EH (cell line): ENCODE measurements around the gene FERMT3.

Experiments used
- DNase-seq: peaks from one replicate; pipeline ENCODE4 v3.0.0-alpha.2; 2015; ENCODE audit warnings: low read depth

FERMT3 gene

DNA sequence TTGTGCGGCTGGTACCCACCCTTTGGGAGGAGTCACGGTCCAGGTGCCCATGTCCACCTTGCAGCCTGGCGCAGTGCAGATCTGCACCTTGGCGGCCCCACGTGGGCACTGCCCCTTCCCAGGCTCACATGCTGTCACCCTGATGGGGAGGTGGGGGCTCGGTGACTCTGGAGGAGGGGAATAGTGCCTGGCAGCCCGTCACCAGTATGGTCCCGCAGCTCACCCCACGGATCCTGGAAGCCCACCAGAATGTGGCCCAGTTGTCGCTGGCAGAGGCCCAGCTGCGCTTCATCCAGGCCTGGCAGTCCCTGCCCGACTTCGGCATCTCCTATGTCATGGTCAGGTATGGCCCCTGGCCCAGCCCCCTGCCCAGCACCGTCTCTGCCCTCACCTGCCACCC lies 14.3 kb downstream of the FERMT3 start:
- no peak for DNase-seq

DNA sequence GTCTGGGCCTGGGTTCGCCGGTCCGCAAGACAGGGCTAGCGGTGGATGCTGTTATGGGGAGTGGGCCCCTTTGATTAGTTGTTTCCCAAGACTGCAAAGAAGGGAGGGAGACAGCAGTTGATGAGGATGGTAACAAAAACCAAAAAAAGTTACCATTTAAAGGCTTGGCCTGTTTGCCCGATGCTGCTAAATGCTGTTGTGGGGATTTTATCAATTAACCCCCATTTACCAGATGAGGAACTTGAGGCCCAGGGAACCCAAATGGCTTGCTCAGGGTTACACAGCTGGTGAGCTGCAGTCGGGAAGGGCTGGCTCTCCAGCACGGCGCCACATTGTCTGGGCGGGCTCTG lies 16.1 kb downstream of the FERMT3 start:
- no peak for DNase-seq

DNA sequence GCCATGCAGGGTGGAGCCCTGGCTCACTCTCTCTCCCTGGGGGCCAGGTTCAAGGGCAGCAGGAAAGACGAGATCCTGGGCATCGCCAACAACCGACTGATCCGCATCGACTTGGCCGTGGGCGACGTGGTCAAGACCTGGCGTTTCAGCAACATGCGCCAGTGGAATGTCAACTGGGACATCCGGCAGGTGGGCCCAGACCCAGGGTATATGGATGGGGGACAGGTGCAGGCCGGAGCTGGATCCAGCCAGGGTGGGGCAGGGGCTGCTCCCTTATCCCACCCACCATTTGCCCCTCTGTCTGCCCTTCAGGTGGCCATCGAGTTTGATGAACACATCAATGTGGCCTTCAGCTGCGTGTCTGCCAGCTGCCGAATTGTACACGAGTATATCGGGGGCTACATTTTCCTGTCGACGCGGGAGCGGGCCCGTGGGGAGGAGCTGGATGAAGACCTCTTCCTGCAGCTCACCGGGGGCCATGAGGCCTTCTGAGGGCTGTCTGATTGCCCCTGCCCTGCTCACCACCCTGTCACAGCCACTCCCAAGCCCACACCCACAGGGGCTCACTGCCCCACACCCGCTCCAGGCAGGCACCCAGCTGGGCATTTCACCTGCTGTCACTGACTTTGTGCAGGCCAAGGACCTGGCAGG lies 16.6 kb downstream of the FERMT3 start:
- DNase-seq: no peak

DNA sequence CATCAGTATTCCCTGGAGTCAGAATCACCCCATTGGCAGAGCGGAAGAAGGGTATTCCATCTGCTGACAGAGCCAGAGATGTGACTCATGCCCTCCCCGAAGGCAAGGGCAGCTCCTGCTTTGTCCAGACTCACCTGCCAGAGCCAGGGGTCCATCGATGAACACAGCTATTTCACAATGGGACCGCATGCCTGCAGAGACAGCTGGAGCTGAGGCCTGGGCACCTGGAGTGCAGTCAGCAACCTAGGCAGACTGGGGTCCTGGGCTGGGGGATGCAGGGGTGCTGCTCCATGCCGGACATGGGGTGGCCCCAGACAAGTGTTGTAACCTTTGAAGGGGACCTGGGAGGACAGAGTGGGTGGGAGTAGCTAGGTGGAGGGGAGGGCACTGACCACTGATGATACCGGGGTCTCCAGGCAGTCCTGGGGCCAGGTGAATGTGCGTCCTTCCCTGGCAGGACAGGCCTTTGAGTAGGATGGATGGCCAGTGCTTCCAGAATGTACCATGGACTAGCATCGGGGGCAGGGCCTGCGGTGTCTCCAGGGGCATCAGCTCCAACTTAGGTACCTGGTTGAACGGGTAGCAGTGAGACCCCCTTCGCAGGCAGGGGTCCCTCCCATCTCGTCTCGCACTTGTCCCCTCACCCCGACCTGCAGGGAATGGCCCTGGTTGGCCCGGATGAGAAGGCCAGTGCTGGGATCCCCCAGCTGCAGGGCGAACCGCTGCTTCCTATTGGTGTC lies 17.8 kb downstream of the FERMT3 start:
- no peak for DNase-seq

DNA sequence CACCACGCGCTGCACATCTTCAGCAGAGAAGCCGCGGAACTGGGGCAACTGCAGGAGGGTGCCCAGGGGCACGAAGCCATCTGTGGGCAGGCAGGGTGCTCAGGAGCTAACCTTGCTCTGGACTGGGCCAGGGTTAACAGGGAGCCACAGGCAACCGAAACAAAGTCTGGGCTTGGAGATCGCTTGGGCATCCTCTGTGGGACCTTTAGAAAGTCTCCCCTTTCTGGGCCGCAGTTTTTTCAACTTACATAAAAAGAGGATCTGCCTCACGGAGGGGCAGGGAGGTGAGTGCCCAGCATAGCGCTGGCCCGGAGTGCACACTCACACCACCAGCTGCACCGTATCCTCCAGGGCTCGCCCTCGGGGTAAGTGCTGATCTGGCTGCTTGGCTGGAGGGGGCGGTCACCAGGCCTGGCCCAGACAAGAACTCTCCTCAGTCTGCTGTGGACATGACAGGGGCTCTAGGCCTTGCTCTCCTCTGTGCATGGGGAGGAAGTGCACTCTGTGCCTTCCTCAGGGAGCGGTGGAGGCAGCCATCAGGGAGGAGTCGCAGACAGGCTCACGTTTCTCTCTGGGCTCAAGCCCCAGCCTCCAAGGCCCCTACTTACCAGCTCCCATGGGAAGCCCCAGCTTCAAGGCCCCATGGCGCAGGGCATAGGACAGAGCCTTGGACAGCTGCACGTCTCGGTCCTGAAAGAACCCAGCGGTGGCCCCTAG lies 18.5 kb downstream of the FERMT3 start:
- no peak for DNase-seq

DNA sequence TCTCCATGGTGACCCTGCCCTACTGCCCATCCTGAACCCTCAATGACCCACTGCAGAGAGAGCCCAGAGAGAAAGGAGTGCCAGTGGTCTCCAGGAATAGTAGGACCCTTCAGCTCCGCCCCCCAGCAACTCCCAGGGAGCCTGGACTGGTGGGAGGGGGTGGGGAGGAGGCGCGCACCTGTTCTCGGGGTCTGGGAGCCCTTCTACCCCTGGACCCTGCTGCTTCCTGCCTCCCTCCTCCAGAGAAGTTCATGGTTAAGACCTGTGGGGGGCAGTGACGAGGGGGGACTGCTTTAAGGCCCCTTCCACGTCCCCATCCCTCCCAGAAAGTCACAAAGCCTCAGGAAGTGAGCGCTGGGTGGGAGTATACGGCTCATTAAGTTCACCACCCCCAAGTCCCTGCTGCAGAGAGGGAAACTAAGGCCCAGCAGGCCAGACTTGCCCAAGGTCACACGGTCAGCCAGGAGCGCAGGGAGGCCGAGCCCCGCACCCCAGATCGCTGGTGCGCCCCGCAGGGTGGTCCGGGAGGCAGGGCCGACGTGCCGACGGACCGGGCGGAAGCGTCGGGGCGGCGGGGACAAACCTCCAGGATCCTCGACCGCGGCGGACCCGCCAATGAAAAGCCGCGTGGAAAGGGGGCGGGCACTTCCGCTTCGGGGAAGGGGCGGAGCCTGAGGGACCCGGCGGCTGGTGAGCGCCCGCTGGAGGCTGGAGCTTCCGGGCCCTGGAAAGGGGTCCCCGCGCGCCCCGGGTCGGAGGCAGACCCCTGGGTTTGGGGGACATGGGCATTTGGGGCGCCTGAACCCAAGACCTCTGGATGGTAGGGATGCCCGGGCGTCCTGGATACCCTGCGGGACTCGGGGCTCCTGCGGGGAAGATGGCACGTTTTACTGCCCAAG lies 19.3 kb downstream of the FERMT3 start, which contains the start of the genes NUDT22 and TRPT1:
NUDT22 (plus strand) TSS at position 667 of the 899 bp plus-strand sequence. CDS start 379 bp downstream, outside the sequence.
TRPT1 (minus strand) TSS at position 579 of the 899 bp plus-strand sequence; CDS start at position 253, 326 bp downstream.
- peak; percentile 83 for DNase-seq

DNA sequence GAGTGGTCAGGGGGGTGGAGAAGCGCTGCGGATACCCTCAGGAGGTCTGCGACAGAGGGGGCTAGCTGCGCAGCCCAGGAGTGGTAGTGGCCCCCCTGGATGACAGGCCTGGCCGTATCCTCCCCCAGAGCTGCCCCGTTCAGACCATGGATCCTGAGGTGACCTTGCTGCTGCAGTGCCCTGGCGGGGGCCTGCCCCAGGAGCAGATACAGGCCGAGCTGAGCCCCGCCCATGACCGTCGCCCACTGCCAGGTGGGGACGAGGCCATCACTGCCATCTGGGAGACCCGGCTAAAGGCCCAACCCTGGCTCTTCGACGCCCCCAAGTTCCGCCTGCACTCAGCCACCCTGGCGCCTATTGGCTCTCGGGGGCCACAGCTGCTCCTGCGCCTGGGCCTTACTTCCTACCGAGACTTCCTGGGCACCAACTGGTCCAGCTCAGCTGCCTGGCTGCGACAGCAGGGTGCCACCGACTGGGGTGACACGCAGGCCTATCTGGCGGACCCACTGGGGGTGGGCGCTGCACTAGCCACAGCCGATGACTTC lies 20.1 kb downstream of the FERMT3 start:
- peak; percentile 26 for DNase-seq

DNA sequence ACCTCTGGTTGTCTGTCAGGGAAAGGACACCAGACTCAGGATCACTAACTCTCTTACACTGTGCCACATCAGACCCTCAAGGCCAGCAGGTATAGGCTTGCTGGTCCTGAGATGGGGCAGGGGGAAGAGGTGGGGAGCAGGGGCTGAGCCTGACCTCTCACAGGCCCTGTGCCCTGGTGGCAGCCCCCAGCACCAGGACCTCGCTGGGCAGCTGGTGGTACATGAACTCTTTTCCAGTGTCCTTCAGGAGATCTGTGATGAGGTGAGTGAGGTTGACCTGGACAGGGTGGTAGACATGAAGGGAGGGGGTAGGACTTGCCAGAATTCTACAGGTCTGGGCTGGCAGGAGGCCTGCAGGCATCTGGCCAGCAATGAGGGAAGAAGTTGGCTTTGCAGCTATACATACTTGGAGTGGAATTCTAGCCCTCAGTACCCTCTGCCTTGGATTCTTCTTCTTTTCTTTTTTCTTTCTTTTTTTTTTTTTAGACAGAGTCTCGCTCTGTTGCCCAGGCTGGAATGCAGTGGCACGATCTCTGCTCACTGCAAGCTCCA lies 21.0 kb downstream of the FERMT3 start:
- DNase-seq: no peak

DNA sequence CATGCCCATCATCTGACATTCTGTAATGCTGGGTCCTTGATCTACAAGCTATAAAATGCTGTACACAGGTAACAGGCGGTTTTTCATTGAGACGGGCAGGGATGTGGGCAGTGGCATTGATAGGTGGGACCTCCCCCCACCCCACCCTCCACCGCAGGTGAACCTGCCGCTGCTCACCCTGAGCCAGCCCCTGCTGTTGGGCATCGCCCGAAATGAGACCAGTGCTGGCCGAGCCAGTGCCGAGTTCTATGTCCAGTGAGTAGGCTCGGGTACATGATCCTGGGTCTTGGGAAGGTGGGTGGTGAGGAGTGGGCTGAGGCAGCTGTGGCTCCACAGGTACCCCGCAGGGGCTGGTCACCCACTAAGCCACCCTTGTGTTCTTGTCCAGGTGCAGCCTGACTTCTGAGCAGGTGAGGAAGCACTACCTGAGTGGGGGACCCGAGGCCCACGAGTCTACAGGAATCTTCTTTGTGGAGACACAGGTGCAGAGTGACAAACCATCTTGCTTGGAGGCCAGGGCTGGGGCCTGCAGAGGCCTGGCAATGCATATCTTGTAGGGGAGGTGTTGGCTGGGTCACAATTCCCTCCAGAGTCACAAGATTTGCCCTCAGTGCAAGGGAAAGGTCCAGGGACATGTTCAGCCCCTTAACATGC lies 22.7 kb downstream of the FERMT3 start:
- DNase-seq: no peak

DNA sequence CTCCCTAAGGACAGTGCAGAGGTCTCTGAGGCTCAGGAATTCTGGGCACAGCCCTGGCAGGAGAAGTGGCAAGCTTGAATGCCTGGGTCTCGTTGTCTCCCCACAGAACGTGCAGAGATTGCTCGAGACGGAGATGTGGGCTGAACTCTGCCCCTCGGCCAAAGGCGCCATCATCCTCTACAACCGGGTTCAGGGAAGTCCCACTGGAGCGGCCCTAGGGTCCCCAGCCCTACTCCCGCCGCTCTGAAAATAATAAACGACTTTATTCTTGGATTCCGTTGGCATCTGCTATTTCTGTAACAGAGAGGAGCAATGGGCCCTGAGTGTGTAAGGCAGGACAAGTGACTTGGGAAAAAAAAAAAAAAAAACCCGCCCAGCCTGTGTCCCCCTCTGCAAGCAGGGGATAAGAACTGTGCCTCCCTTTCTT lies 23.2 kb downstream of the FERMT3 start:
- DNase-seq: no peak

DNA sequence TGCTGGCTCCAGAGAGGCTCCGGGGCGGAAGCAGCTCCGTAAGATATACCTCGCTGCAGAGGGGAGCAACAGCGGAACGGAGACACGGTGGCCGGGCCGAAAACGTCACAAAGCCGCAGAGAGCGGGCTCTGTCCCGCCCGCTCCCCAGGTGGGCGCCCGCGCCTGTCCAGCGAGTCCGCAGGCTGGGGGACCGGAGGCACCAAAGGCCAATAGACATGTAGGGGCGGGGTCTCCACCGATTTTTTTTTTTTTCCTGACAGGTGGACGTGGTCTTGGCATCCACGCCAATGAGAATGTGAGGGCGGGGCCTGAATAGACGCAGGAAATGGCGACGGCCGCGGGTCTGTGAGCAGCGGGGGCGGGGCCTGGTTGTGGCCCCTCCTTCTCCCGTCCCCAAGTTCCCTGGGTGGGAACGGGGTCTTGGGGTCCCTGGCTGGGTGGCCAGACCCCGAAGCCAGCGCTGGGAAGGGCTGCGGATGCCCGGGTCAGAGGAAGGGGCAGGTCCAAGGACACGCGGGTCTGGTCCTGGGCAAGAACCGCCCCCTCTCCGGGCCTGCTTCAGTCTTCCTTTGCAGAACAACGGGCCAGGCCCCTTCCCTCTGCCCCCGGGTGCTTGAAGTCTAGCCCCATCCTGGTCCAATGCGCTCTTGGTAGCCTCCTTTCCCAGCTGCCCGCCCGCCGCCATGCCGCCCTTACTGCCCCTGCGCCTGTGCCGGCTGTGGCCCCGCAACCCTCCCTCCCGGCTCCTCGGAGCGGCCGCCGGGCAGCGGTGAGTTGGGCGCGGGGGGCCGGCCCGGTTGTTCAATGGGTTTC lies 23.9 kb downstream of the FERMT3 start, which contains the start of gene DNAJC4:
DNAJC4 (plus strand) TSS at position 378 of the 814 bp plus-strand sequence; CDS start at position 685, 307 bp downstream.
- DNase-seq: peak; percentile 90

DNA sequence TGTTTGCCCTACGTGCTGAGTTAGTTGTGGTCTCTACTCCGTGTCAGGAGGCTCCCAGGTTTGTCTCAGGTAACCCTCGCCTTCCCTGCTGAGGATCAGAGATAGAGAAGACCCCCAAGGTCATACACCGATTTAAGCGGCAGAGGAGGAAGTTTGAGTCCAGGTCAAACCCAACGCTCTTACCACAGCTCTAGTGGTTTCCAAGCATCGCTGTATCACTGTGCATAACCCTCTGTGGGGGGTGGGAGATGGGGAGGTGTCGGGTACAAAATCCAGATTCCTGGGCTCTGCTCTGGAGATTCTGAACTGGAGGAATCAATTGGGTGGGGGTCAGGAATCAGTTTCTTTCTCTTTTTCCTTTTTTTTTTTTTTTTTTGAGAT lies 24.5 kb downstream of the FERMT3 start:
- no peak for DNase-seq

DNA sequence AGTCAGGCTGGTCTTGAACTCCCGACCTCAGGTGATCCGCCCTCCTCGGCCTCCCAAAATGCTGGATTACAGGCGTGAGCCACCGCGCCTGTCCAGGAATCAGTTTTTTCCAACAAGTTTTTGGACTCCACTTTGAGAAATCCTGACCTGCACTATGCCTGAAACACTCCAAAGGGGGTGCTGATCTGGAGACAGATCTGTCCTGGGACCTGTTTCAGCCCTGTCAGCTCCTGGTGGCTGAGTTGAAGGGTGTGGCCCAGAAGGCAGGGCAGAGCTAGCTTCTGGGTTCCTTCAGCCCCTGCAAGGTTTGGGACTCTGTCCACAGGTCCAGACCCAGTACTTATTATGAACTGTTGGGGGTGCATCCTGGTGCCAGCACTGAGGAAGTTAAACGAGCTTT lies 25.0 kb downstream of the FERMT3 start:
- no peak for DNase-seq

DNA sequence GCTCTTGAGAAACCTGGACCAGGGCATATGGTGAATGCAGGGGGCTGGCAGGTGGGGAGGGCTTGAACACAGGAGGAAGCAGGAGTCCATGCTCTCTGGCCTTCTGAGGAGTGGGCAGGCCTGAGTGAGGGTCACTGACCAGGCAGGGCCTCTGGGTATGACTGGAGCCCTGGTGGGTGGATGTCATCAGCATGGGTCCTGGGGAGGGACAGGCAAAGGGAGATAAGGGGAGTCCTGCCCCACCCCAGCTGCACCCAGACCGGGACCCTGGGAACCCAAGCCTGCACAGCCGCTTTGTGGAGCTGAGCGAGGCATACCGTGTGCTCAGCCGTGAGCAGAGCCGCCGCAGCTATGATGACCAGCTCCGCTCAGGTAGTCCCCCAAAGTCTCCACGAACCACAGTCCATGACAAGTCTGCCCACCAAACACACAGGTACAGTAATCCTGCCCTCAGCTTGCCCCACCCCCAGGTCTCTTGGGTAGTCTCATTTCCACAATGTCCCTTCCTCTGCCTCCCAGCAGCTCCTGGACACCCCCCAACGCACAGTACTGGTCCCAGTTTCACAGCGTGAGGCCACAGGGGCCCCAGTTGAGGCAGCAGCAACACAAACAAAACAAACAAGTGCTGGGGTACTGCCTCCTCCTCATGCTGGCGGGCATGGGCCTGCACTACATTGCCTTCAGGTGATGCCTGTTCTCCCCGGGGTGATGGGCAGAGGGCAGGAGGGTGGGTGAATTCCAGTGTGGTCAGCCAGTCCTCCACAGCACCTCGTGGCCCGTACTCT lies 25.9 kb downstream of the FERMT3 start:
- DNase-seq: no peak

DNA sequence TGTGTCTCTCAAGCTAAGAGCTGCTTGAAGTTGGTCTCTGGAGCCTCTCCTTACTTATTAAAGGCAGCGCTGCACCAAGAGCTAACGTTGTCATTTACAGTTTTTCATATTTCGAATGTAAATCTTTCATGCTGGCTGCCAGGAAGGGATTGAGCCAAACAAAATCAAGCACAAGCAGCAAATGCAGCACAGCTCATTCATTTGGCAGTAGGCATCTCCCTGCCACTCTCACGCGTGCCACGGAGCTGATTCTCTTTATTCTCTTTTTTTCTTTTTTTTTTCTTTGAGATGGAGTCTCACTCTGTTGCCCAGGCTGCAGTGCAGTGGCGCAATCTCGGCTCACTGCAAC lies 26.4 kb downstream of the FERMT3 start:
- DNase-seq: no peak

DNA sequence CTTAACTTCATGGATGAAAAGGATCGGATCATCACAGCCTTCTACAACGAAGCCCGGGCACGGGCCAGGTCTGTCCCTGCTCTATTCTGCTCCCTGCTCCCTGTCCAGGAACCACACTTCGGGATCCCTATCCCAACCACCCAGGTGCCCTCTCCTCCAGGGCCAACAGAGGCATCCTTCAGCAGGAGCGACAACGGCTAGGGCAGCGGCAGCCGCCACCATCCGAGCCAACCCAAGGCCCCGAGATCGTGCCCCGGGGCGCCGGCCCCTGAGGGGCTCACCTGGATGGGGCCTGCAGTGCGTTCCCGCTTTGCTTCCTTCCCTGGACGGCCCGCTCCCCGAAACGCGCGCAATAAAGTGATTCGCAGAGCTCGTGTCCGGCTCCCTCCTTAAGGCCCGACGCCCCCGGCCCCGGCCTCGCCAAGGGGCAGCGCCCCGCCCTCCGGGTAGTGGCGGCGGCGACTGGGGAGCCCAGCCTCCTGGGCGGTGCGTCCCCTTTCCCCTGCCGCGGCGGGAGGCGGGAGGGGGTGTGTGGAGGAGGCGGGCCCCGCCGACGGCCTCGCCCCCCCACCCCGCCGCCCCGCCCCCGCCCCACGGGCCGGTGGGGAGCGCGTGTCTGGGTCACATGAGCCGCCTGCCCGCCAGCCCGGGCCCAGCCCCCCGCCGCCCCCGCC lies 27.5 kb downstream of the FERMT3 start, which contains the start of gene VEGFB:
VEGFB (plus strand) TSS at position 672 of the 674 bp plus-strand sequence. CDS start 250 bp downstream, outside the sequence.
- peak; percentile 68 for DNase-seq

DNA sequence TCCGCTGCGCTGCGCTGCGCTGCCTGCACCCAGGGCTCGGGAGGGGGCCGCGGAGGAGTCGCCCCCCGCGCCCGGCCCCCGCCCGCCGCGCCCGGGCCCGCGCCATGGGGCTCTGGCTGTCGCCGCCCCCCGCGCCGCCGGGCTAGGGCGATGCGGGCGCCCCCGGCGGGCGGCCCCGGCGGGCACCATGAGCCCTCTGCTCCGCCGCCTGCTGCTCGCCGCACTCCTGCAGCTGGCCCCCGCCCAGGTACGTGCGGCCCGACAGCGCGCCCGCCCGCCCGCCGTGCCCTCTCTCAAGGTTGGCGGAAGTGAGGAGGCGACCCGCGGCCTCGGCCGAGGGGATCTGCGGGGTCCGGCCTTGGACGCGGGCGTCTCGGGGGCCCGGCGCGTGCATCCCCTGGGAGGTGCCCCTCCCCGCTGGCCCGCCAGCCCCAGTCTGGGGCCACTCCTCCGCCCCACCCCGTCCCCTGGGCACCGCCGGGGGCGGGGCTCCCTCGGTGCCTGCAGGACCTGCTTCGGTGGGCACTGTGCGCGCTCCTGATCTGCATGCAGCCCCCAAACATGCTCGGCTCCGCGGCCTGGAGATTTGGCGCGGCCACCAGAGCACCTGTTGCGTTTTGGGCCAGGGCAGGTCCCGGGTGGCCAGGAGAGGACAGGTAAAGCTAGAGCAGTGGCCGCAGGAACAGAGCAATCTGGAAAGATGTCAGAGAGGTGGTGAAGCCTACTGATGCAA lies 28.3 kb downstream of the FERMT3 start:
- DNase-seq: peak; percentile 34
